Embryonic facial prominence (tissue), 1 donor: ENCODE results near the gene DLK1.

Experiments
- DNase-seq: peaks from one replicate; pipeline ENCODE4 v3.0.0-alpha.2; 2016; ENCODE audit errors: extremely low spot score

The DLK1 gene

DNA sequence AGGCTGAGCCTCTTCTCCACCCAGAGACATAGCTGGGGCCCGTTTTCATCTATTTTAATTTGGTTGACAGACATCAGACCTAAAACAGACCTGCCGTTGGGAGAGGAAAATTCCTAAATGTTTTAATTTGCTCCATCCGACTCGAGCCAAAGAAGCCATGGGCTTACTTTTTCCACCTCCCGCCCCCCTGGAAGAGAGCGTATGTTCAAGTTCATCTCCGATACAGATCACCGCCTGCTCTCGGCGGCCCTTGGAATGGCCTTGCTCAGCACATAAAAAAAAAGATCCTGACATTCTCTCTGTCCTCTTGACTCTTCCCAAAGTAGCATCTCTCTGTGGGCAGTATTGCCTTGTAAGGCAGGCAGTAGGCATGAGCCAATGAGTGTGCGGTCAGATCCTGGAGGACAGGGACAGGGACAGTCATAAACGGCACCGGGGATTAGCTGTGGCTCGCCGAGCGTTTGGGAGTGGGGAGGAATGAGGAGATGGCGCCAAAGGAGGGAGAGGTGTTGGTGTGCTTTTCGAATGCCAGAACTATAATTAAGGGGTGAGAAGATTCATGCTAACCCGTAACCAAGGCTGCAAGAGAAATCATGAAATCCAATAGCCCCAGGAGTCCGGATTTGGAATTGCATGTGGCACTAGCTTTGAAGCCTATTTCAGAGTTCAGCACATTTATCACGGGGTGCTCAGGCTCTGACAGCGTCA, 51.3 kb downstream of the DLK1 start:
- no peak for DNase-seq

DNA sequence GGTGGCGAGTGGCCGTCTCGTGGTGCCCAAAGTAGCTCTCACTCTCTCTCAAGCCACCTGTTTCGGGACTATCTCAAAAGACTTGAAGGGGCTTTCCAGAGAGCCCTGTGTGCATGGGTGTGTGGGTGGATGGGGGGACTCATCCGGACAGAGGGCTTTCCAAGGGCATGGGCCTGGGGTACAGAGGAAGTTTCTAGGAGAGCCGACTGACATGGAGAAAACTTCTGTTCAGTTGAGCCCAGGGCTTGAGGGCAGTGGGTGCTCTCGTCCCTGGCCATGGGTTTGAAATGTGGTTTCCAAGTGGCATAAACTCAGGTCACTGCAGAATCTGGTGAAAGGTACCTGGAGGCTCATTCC, 51.8 kb downstream of the DLK1 start:
- DNase-seq = no peak

DNA sequence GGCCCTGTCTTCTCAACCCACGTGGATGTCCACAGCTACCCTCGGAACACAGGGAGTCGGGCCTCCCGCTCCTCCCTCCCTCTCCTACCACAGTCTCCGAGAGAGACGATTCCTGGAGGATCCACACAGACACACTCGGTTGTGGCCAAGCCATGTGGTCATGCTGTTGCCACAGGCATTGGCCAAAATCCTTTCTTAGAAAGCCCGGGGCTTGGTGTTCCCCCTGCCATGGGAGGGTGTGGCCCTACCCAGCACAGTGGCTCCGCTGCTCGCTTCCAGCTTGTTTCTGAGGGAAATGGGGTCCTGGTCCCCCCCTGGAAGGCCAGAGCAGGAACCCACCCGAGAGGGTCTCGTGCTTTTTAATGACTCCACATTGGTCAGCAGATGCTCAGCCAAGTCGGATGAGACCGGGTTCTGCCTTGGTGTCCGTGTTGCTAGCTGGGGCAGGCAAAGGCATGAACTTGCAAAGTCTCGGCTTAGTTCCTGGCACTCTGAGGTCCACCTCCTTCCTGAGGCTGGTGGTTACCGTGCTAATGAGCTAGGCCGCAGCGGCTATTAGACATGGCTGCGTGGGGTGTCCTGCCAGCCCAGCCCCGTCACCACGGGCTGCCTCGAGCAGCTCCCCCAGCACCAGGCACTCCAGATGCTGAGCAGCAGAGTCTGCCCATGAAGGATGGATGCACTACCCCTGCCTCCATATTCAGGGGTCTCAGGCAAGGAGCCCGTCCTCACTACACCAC, 52.4 kb downstream of the DLK1 start:
- DNase-seq = no peak

DNA sequence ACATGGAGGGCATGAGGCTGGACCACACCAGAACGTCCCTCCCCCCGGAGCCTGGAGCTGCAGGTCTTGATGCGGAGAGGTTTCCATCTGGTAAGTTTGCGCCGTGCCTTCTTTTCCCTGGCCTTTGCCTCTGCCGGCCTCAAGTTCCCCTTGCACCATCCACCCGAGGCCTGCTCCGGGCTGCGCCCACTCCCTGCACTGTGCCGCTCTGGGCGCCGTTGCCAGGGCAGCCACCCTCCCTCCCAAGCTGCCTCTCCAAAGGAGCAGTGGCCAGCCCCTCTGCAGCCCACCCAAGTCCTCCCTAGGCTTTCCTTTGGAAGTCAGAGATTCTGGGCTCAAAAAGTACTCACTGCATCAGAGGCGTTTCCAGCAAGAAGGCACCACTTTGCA, 53.0 kb downstream of the DLK1 start:
- no peak for DNase-seq

DNA sequence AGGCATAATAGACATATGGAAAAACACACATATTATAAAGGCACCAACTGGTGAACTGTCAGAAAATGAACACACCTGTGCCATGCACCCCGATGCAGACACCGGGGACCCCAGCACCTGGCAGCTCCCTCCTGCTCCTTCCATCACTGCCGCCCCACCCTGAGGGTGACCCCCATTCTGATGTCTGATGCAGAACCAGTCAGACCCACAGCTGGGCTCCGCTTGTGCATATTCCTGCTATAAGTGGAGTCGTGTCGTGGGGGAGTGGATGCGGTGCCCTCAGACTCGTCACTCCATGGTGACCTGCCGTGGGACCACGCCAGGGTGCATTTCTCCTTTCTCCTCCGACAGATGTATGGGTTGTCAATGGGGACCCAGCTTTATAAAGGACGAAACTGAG, 53.6 kb downstream of the DLK1 start:
- no peak for DNase-seq

DNA sequence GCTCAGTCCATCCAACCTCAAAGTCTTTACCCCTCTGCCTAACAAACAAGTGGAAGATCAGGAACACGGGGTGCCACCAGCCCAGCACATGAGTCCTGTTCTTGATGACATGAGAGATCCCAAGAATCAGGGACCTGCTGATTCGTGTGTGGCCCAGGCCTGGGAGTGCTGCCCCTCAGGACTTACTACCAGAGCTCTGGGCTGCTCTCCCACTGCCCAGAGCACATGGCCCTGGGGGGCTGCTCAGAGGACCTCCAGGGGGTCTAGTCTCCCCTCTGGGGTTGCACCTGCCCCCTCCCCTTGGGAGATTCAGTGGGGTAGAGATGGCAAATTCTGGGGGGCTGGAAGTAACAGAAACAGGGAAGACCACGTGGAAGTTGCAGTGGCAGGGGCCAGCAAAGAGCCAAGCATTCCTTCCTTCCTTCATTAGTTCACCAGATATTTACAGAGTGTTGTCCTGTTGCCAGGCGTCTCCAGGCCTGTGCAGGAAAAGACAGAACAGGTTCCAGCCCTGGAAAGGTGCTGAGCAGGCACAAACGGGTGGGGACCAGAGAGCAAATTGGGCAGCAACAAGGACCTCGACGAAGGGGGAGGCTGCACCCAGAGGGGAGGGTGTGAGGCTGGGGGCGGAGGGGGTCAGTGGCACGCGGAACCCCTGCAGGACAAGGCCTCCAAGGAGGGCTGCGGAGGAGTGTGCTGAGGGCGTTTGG, 54.1 kb downstream of the DLK1 start:
- no peak for DNase-seq

DNA sequence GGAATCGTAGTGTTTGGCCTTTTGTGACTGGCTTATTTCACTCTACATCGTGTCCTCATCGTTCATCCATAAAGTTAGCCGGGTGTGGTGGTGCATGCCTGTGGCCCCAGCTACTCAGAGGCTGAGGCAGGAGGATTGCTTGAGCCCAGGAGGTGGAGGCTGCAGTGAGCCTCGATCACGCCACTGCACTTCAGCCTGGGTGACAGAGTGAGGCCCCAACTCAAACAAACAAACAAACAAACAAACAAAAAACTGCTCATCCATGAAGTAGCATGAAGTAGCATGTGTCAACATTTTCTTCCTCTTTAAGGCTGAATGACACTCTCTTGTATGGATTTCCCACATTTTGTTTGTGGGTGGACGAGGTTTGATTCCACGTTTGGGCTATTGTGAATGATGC, 55.3 kb downstream of the DLK1 start:
- DNase-seq = no peak

DNA sequence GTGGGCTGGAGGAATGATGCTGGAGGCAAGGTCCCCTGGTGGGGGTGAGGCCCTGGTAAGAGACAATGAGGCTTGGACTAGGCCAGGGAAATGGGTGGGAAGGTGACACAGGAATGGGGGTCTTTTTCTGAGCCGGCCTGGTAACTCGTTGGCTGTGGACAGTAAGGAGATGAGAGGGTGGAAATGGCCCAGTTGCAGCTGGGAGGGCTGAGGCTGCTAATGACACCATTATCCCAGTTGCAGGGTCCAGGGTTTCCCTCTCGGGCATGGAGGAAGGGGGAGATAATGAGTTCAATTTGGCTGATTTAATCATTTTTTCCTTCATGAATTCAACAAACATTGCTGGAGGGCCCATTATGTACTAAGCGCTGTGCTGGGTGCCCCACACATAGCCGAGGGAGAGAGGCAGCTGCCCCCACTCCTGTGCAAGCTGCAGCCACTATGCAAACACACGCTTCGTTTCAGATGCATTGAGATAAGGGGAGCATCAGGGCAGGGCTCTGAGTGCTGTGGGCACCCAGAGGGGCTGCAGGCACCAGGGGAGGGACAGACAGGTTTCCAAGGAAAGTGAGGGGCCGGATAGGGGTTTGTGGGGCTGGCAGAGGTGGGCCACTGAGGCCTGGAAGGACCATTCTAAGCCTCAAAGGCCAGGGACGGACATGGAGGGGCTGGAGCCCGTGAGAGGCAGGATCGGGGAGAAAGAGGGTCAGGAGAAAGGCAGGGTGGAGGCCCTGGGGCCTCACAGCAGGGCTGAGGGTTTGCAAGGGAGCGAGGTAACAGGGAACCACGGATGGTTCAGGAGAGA, 56.0 kb downstream of the DLK1 start:
- DNase-seq = no peak

DNA sequence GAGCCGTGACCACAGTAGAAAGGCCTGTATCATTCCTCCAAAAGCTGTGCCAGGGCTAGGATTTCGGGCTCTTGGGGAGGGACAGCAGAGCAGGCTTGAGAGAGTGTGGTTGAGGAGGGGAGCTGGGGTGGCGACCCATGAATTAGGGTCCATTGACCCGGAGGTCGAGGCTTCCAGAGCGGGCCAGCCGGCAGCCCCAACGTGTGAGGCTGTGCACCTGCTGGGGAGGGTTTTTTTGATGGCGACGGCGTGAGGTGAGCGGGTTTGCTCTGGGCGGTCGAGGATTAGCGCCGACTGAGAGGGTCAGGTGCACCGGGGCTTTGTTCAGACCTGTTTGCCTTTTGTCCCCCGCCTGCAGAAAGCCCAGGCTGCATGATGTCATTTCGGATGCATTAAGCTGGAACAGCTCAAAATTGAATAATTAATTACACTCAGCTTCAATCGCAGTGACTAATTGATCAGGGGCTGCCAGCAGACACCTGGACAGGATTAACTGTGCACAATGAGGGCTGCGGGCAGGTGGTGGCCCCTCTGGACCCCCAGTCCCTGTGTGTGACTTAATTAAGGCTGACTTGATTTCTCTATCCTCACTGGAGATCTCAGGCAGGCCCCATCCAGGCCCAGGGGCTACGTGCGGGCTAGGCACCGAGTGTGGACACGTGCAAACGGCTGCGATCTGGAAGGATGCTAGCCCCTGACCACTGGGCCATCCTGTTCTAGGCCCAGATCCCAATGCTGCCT, 57.1 kb downstream of the DLK1 start:
- DNase-seq = no peak

DNA sequence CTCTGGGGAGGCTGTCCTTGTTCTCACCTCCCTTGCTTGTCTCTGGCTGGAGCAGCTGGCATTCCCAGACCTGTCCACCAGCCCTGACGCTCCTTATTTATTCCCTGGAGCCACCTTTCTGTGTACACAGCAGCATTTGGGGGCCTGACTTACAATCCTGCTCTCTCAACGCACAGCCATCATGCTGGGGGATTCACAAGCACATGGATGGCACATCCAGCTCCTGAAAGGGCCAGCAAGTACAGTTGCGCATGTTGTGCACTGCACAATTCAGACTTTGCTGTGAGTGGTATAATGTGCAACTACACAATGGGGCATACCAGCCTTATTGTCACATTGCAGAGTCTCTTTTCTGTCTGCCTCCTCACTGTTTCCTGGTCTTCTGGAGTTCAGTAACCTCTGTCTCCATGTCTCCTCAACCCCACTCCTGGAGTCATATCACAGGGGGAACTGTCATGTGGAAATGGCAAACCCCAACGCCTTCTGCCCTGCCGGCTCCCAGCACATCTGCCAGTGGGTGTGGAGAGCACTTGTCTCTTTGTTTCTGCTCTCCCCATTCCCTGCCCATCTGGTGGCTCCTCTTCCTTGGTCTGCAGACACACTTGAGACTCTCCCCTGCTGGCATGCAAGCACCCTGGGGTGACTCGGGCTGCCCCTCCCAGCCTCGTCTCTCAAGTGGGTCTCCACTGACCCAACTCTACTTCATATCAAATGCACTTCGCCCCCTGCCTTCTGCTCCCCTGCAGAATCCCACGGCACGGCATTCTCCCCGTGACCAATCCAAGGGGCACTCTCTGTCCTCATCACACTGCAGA, 58.0 kb downstream of the DLK1 start:
- DNase-seq = no peak

DNA sequence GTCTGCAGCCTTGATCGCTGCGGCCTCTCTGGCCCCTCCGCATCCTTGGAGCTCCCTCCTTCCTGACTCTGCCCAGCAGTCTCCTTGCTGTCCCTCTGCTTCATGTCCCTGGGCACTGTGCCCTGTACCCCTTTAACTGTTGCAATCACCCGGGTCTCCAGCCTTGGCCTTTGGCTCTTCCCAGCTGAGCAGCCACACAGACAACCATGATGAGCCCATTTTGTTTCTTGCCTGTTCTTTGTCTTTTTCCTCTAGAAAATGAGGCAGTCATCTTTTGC, 58.6 kb downstream of the DLK1 start:
- no peak for DNase-seq

DNA sequence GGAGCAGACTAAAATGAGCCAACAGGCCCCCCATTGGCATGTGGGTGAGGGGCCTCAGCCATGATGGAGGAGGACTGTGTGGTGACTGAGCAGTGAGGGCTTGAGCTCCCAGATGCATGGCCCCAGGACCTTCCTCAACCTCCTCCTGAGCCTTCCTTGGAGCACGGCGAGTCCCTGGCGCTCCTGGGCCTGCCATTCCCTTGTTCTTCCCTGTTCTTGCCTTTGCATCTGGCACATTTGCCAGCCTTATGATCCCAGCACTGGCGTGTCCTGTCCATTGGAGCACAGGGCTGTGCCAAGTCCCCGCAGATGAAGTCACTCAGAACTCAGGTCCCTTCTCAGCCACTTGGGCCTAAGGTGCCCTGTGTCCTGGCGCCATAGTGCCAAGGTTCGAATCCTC, 58.9 kb downstream of the DLK1 start:
- DNase-seq = no peak

DNA sequence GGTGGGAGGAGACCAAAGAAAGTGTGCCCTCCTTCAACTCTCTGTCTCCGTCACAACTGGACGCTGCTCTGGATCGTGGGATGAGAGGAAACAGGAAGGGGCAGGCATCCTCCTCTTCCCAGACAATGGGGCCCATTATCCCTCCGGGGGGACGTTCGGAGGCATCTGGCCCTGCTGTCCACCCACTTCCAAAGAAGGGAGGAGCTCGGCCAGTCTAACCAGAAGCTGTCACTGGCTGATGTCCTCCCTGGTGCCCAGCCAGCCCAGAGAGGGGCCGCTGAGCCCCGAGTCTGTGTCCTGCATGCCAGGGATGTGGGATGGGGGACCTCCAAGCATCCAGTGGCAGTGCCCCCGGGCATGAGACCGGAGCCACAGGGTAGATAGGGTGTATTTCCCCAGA, 59.4 kb downstream of the DLK1 start:
- no peak for DNase-seq

DNA sequence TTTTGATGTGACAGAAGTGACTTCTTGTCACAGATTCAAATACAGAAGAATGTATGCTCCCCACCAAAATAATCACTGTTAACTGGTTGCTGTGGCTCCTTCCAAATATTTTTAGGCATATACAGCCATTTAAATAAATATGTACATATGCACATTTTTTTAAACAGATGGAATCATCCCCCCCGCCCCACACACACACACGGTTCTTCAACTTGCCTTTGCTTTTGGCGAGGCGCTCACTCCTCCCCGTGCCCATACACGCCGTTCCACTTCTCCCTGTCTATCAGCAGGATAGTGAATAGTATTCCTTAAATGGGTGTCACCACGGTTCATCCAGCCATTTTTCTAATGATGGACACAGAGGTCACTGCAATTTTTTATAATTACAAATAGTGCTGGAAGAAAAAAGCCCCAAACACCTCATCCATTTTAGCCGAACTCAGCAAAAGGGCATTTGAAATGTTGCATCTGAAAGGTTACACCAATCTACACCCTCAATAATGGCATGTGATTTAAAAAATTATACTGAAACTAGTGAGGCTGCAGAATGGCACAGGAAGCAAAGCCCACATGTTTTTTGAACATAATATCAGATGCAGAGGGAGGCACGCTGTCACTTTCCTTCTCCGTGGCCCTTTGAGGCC, 60.0 kb downstream of the DLK1 start:
- no peak for DNase-seq

DNA sequence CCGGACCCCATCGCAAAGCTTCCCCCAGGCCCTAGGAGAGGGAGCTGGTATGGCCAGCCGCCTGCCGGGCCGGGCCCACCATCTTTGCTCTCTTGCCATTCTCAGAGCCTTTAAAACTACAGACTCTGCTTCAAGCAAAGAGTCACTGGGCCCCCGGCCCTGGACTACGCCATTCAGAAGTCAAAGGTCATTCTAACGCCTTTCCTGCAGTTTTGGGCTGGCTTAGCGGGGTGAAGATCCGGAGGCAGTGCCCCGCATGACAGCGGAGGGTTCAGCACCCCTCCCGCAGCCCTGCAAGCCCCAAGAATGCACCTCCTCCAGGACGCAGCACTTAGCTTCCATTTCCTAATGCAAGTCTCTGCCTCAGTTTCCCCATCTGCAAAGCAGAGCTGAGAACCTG, 61.0 kb downstream of the DLK1 start:
- no peak for DNase-seq
